ENCODE results near the gene GTF3C5.
"Not testable (repeated sequence)": the region's sequence is repeated elsewhere in the genome, so short reads cannot be mapped to it uniquely, and the experiment has no call there.

GTF3C5 gene

DNA sequence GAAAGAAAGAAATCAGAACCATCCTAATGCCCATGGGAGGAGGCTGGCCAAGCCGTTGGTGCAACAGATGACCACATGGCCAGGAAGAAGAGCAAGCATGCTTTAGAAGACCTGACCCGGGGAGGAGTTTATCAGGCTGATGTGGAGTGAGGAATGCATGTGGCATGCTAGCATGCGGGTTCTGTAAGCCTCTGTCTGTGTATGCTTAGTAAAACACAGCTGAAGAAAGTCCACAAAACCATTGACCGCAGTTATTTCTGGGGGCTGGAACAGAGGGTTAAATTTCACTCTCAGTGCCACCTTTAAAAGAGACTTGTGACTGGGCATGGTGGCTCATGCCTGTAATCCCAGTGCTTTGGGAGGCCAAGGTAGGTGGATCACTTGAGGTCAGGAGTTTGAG, 33.2 kb upstream of the GTF3C5 start:
- no peak for DNase-seq (ENCODE audit: low read depth)
- TF ChIP-seq, protein P1, sequence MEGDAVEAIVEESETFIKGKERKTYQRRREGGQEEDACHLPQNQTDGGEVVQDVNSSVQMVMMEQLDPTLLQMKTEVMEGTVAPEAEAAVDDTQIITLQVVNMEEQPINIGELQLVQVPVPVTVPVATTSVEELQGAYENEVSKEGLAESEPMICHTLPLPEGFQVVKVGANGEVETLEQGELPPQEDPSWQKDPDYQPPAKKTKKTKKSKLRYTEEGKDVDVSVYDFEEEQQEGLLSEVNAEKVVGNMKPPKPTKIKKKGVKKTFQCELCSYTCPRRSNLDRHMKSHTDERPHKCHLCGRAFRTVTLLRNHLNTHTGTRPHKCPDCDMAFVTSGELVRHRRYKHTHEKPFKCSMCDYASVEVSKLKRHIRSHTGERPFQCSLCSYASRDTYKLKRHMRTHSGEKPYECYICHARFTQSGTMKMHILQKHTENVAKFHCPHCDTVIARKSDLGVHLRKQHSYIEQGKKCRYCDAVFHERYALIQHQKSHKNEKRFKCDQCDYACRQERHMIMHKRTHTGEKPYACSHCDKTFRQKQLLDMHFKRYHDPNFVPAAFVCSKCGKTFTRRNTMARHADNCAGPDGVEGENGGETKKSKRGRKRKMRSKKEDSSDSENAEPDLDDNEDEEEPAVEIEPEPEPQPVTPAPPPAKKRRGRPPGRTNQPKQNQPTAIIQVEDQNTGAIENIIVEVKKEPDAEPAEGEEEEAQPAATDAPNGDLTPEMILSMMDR (IDR thresholded peaks at IDR 0.05; ENCODE audit: insufficient read depth, low read depth, low read length, missing control alignments) = no peak

DNA sequence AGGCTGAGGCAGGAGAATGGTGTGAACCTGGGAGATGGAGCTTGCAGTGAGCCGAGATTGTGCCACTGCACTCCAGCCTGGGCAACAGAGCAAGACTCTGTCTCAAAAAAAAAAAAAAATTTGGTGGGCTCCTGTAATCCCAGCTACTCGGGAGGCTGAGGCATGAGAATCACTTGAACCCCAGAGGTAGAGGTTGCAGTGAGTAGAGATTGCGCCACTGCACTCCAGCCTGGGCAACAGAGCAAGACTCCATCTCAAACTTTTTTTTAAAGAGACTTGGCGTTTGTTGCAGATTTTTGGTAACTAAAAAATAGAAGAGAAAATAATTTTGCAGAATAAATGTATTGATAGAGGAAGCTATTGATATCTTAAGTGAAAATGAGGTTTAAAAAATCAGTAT, 32.6 kb upstream of the GTF3C5 start:
- H3K4me3 ChIP-seq (ENCODE audit: low read depth, low read length); DNase-seq (ENCODE audit: low read depth): not testable (repeated sequence)

More for the DNA sequence above, 33.2 kb upstream of the GTF3C5 start:
- no peak overlapping the region for H3K4me3 ChIP-seq (ENCODE audit: low read depth, low read length)

GRCh38 chr9:132998831-132999635, 31.8 kb upstream of the GTF3C5 start:
- TF ChIP-seq, protein P1 (IDR thresholded peaks at IDR 0.05; ENCODE audit: insufficient read depth, low read depth, low read length, missing control alignments) = no peak
- DNase-seq (ENCODE audit: low read depth) = no peak
- no peak overlapping the region for H3K4me3 ChIP-seq (ENCODE audit: low read depth, low read length)

DNA sequence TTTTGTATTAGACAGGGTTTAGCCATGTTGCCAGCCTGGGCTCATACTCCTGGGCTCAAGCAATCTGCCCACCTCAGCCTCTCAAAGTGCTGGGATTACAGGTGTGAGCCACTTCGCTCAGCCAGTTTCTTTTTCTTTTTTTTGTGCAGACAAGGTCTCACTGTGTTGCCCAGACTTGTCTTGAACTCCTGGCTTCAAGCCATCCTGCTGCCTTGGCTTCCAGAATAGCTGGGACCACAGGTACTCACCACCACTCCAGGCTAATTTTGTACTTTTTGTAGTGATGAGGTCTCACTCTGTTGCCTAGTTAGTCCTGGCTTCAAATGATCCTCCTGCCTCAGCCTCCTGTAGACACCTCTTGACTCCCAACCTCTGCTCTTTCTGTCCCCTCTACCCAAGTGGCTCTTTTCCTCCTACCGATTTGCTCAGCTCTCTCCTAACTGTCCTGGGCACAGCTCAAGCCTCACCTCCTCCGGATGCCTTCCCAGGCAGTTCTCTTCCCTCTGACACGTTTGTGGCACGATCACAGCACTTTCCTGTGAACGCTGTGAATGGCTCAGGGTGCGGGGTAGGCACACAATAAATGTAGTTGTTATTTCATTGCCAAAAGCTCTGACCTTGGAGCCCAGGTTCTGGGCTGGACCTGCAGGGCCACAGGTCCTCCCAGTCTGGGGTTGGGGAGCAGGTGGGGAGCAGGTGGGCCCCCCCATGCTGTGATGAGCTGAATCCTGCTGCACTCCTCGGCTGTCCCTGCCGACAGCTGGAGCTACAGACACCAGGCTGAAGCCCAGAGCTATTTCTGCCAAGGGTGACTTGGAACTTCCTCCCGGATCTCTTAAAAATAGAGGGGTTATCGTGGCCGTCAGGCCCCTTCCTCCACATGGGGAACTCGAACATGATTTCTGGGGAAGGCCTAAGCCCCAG, 28.4 kb upstream of the GTF3C5 start:
- no peak for DNase-seq (ENCODE audit: low read depth)
- TF ChIP-seq, protein P1 (IDR thresholded peaks at IDR 0.05; ENCODE audit: insufficient read depth, low read depth, low read length, missing control alignments) = no peak
- no peak overlapping the region for H3K4me3 ChIP-seq (ENCODE audit: low read depth, low read length)

- TF ChIP-seq, protein P1 (IDR thresholded peaks at IDR 0.05; ENCODE audit: insufficient read depth, low read depth, low read length, missing control alignments) = no peak
- no peak overlapping the region for H3K4me3 ChIP-seq (ENCODE audit: low read depth, low read length)
- DNase-seq (ENCODE audit: low read depth) = no peak
Observed at GRCh38 chr9:133003071-133003461, 27.7 kb upstream of the GTF3C5 start.

DNA sequence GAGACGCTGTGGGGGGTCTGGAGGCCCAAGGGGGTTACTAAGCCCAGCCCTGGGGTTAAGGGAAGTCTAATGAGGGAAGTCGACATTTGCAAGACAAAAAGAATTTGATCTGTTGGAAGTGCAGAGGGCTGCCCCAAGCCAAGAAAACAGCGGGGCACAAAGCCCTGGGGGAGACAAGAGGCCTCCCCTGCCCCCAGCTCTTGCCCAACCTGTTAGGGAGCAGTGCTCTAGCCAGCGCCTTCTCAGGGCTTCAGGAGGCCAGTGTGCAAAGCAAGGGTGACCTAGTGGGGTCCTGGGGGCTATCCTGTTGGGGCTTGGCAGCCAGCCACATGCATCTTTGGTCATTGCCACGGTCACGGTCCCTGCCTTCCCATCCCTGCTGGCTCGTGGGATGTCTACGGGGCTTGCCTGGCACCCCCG, 27.1 kb upstream of the GTF3C5 start:
- TF ChIP-seq, protein P1 (IDR thresholded peaks at IDR 0.05; ENCODE audit: insufficient read depth, low read depth, low read length, missing control alignments) = no peak
- no peak overlapping the region for H3K4me3 ChIP-seq (ENCODE audit: low read depth, low read length)
- DNase-seq (ENCODE audit: low read depth) = no peak
